Bronchial epithelial cell (primary cell): Measurements from ENCODE around the gene ABHD17C. TPM values are rescaled to one million over a fixed set of nuclear protein-coding genes. Genes with fewer than 3 reads are reported as not detected.

Source experiments
- DNase-seq: peaks from one replicate; pipeline ENCODE4 v3.0.0-alpha.2; 2010; ENCODE audit warnings: low read depth
- FAIRE-seq: peaks from 2 replicates; lab custom pipeline; 2011; peaks lifted over from hg19 to GRCh38; lab: Jason Lieb, UNC
- H3K27me3 ChIP-seq: 2 replicates; pipeline ENCODE4 v1.5.1; 2011; ENCODE audit warnings: low read length; ENCODE audit not compliant: control insufficient read depth, insufficient read depth
- H3K36me3 ChIP-seq: 2 replicates; pipeline ENCODE4 v1.5.1; 2011; ENCODE audit warnings: low read length; ENCODE audit not compliant: control insufficient read depth, insufficient read depth
- H3K4me3 ChIP-seq: 2 replicates; pipeline ENCODE4 v1.5.1; 2011; ENCODE audit warnings: mild to moderate bottlenecking, low read depth, low read length, control low read depth
- total RNA-seq: library from RNA; depleted of rRNA; stranded (reverse); fragments of >200 nt; gene quantifications from 2 replicates; pipeline ENCODE4 v1.2.1, GENCODE V29; 2014
- TF ChIP-seq, protein P1 (sequence below): IDR thresholded peaks from 2 replicates; pipeline ENCODE4 v1.5.1; 2011; ENCODE audit warnings: mild to moderate bottlenecking, moderate library complexity, low read length, control low read depth, inconsistent platforms; ENCODE audit not compliant: insufficient read depth, severe bottlenecking

The ABHD17C gene
- total RNA-seq, 1 donor from 2014 or later, result 30.5 TPM

DNA sequence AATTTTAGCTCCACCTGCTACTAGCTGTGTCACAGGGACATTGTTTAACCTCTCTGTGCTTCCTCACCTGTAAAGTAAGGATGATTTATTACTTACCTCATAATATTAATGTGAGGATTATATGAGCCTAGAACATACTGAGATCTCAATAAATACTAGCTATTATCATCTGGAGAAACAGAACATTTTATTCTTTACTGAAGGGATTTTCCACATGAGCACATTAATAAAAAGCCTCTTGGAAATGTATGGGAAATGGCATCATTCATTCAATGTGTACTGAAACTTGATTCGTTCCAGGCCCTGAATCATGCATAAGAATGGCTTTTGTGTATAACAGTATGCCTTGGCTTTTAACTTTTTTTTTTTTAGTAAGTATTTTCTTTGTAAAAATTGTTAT, 73.0 kb downstream of the ABHD17C start:
- Histone ChIP-seq H3K36me3 (no peaks in the 10 kb centered on the region), H3K4me3 (no peak overlapping the region), H3K27me3 (no peaks in the 10 kb centered on the region)
- DNase-seq (no peak), FAIRE-seq (no peak)
- TF ChIP-seq, protein P1, sequence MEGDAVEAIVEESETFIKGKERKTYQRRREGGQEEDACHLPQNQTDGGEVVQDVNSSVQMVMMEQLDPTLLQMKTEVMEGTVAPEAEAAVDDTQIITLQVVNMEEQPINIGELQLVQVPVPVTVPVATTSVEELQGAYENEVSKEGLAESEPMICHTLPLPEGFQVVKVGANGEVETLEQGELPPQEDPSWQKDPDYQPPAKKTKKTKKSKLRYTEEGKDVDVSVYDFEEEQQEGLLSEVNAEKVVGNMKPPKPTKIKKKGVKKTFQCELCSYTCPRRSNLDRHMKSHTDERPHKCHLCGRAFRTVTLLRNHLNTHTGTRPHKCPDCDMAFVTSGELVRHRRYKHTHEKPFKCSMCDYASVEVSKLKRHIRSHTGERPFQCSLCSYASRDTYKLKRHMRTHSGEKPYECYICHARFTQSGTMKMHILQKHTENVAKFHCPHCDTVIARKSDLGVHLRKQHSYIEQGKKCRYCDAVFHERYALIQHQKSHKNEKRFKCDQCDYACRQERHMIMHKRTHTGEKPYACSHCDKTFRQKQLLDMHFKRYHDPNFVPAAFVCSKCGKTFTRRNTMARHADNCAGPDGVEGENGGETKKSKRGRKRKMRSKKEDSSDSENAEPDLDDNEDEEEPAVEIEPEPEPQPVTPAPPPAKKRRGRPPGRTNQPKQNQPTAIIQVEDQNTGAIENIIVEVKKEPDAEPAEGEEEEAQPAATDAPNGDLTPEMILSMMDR, result no peak

DNA sequence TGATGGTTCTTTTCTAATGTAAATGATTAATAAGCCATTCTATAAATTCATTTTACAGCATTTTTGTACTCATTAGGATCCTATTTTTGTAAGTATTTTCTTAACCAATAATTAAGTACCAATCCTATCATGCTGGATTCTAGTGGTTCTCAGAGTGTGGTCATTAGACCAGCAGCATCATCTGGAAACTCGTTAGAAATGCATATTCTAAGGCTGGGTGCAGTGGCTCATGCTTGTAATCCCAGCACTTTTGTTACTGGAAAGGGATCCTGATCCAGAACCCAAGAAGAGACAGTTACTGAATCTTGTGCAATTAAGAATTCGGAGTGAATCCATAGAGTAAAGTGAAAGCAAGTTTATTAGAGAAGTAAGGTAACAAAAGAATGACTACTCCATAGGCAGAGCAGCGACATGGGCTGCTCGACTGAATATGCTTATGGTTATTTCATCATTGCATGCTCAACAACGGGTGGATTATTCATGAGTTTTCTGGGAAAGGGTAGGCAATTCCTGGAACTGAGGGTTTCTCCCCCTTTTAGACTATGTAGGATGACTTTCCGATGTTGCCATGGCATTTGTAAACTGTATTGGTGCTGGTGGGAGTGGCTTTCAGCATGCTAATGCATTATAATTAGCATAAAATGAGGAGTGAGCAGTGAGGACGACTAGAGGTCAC, 74.2 kb downstream of the ABHD17C start:
- Histone ChIP-seq H3K36me3 (no peaks in the 10 kb centered on the region), H3K27me3 (no peaks in the 10 kb centered on the region), H3K4me3 (no peak overlapping the region)
- TF ChIP-seq, protein P1, result no peak
- DNase-seq, result no peak
- no peak for FAIRE-seq

GRCh38 chr15:80769829-80770705, 75.0 kb downstream of the ABHD17C start:
- TF ChIP-seq, protein P1, result no peak
- FAIRE-seq, result no peak
- H3K4me3 ChIP-seq, result no peak overlapping the region
- H3K36me3 ChIP-seq, result no peaks in the 10 kb centered on the region
- DNase-seq, result no peak
- no peaks in the 10 kb centered on the region for H3K27me3 ChIP-seq

DNA sequence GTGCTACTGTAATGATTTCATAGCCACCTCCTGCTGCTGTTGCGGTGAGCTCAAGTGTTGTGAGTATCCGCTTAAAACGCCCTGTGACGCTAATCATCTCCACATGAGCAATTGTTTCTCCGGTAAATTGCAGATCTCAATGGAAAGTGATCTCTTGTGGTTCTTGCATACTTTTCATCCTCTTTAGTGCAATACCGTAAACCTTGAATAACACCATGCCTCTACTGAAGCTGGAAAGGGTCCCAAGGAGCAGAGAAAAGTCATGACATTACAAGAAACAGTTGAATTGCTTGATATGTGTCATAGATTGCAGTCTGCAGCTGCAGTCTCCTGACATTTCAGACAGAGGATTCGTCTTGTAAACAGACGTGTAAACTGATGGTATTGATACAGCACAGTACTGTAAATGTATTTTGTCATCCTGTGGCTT, 78.0 kb downstream of the ABHD17C start:
- TF ChIP-seq, protein P1, result no peak
- FAIRE-seq (peak; percentile 70), DNase-seq (peak; percentile 50)
- H3K27me3 ChIP-seq, result no peaks in the 10 kb centered on the region
- H3K4me3 ChIP-seq, result no peak overlapping the region
- H3K36me3 ChIP-seq, result no peaks in the 10 kb centered on the region

- TF ChIP-seq, protein P1, result no peak
- no peak overlapping the region for H3K4me3 ChIP-seq
- no peak for DNase-seq
- no peaks in the 10 kb centered on the region for H3K27me3 ChIP-seq
- FAIRE-seq, result no peak
- no peaks in the 10 kb centered on the region for H3K36me3 ChIP-seq
These were observed 78.8 kb downstream of the ABHD17C start for GRCh38 chr15:80773792-80774352.
